CD4-positive, alpha-beta T cell (primary cell): ENCODE data around the gene FASTKD3. TPM values are rescaled to one million over a fixed set of nuclear protein-coding genes. Genes with fewer than 3 reads are reported as not detected.

Experiments used
- ATAC-seq: fragments of 200-7000 bp; cut with Tn5 transposase; one replicate; pipeline ENCODE4 v1.10.0; 2022; ENCODE audit warnings: mild to moderate bottlenecking; ENCODE audit not compliant: poor library complexity
- CTCF ChIA-PET: fragments of 350-600 bp; sonication (Branson Sonifier 250); formaldehyde crosslinking; loops from one replicate; lab custom pipeline; 2021; ENCODE audit warnings: antibody characterized with exemption, inconsistent platforms; lab: Charles Lee
- POLR2A ChIA-PET: fragments of 350-600 bp; sonication (Branson Sonifier 250); formaldehyde crosslinking; loops from one replicate; lab custom pipeline; 2021; ENCODE audit warnings: antibody characterized with exemption, inconsistent platforms; lab: Charles Lee
- DNase-seq, 14 experiments: peaks; one replicate each; pipeline ENCODE4 v3.0.0-alpha.2; 2013 to 2020; ENCODE audit warnings: mixed read lengths in 2 of 14
- H3K27ac ChIP-seq, 2 donors: one replicate each; pipeline versions ENCODE4 v1.5.1 to v1.7.0; 2013; ENCODE audit warnings: low read length in 2 of 2, low read depth in 1 of 2, mild to moderate bottlenecking in 1 of 2
- H3K27me3 ChIP-seq, 2 experiments: 1 replicate in 1 of 2; 2 replicates in 1 of 2; pipeline versions ENCODE4 v1.6.1 to v1.7.0; 2013; ENCODE audit warnings: low read length in 2 of 2, control low read depth in 1 of 2, mild to moderate bottlenecking in 1 of 2, moderate library complexity in 1 of 2; ENCODE audit not compliant: insufficient read depth in 2 of 2, control insufficient read depth in 1 of 2
- H3K36me3 ChIP-seq: one replicate; pipeline ENCODE4 v1.6.1; 2013; ENCODE audit warnings: low read length, control low read depth; ENCODE audit not compliant: insufficient read depth
- H3K4me1 ChIP-seq: one replicate; pipeline ENCODE4 v1.6.1; 2013; ENCODE audit warnings: low read length, control low read depth; ENCODE audit not compliant: insufficient read depth
- H3K4me3 ChIP-seq: one replicate; pipeline ENCODE4 v1.5.1; 2013; ENCODE audit warnings: mild to moderate bottlenecking, low read length, moderate library complexity
- H3K9me3 ChIP-seq, 2 experiments: 1 replicate in 1 of 2; 2 replicates in 1 of 2; pipeline versions ENCODE4 v1.6.1 to v1.7.0; 2013; ENCODE audit warnings: low read length in 2 of 2, mild to moderate bottlenecking in 2 of 2, control low read depth in 1 of 2, moderate library complexity in 1 of 2; ENCODE audit not compliant: control insufficient read depth in 1 of 2, insufficient read depth in 1 of 2
- H3K27ac Mint-ChIP-seq: one replicate; pipeline ENCODE4 v1.8.0; 2020; ENCODE audit warnings: mixed read lengths
- H3K27me3 Mint-ChIP-seq: one replicate; pipeline ENCODE4 v1.8.0; 2021; ENCODE audit warnings: mixed read lengths
- H3K36me3 Mint-ChIP-seq: one replicate; pipeline ENCODE4 v1.8.0; 2021; ENCODE audit warnings: low read depth, mixed read lengths
- H3K4me1 Mint-ChIP-seq: one replicate; pipeline ENCODE4 v1.8.0; 2021; ENCODE audit warnings: low read depth, mixed read lengths
- H3K4me3 Mint-ChIP-seq: one replicate; pipeline ENCODE4 v1.8.0; 2020; ENCODE audit warnings: mild to moderate bottlenecking, mixed read lengths
- H3K9me3 Mint-ChIP-seq: one replicate; pipeline ENCODE4 v1.8.0; 2020; ENCODE audit warnings: mixed read lengths
- CTCF ChIP-seq: fragments of 200-600 bp; IDR thresholded peaks from one replicate; pipeline ENCODE4 v1.8.0; 2022; ENCODE audit warnings: antibody characterized with exemption, mild to moderate bottlenecking
- intact Hi-C, 2 experiments: fragments of 100-400 bp; cut with DNase I in 1 of 2; cut with micrococcal nuclease in 1 of 2; formaldehyde crosslinking; loops; one replicate each; pipeline versions ENCODE4 v1.15.1 to v1.9.0; 2023 to 2025; cut with DNase I, micrococcal nuclease
- total RNA-seq, 174 experiments: library from RNA in 2 of 174; stranded (reverse) in 2 of 174; gene quantifications; one replicate each; pipeline ENCODE4 v1.2.3 and lab custom pipeline; 2021 to 2026

The FASTKD3 gene
- total RNA-seq, 2 experiments from 2014 or later: 2.6 to 3.4 TPM

GRCh38 chr5:7837403-7837802 lies 31.4 kb downstream of the FASTKD3 start:
- Histone ChIP-seq H3K4me1 (no peaks in the 10 kb centered on the region), H3K9me3 (no peaks in the 10 kb centered on the region), H3K36me3 (no peaks in the 10 kb centered on the region), H3K4me3 (no peak overlapping the region), H3K27me3 (peaks cover 2 to 4% of the 10 kb centered on the region in 2 experiments), H3K27ac (no peak overlapping the region)
- Mint-ChIP-seq H3K4me3 (no peak overlapping the region), H3K36me3 (no peaks in the 10 kb centered on the region), H3K27ac (no peak overlapping the region), H3K9me3 (no peaks in the 10 kb centered on the region), H3K4me1 (no peaks in the 10 kb centered on the region), H3K27me3 (peaks cover 24% of the 10 kb centered on the region)
- DNase-seq (no peak), ATAC-seq (no peak)
- ChIA-PET POLR2A (interaction anchor here (0.6 kb wide), 1 partner anchor 1145 kb away, joined by 4 read pairs; no protein-coding TSS in a partner anchor), CTCF (no interaction called here)
- TF ChIP-seq CTCF: no peak
- intact Hi-C loops: no loop called here

- H3K4me3 Mint-ChIP-seq: no peak overlapping the region
- DNase-seq: no peak
- peaks cover 2 to 4% of the 10 kb centered on the region in 2 experiments for H3K27me3 ChIP-seq
- no peaks in the 10 kb centered on the region for H3K36me3 ChIP-seq
- ChIA-PET CTCF (no interaction called here), POLR2A (no interaction called here)
- H3K36me3 Mint-ChIP-seq: no peaks in the 10 kb centered on the region
- no peaks in the 10 kb centered on the region for H3K9me3 Mint-ChIP-seq
- no peak overlapping the region for H3K27ac ChIP-seq
- no peaks in the 10 kb centered on the region for H3K4me1 ChIP-seq
- no peaks in the 10 kb centered on the region for H3K9me3 ChIP-seq
- no peak for TF ChIP-seq CTCF
- H3K4me3 ChIP-seq: no peak overlapping the region
- H3K27me3 Mint-ChIP-seq: peaks cover 12% of the 10 kb centered on the region
- H3K27ac Mint-ChIP-seq: no peak overlapping the region
- no peak for ATAC-seq
- H3K4me1 Mint-ChIP-seq: no peaks in the 10 kb centered on the region
- intact Hi-C loops: no loop called here
These were observed 33.8 kb downstream of the FASTKD3 start for GRCh38 chr5:7834982-7835381.

- peaks cover 22% of the 10 kb centered on the region for H3K27me3 Mint-ChIP-seq
- no peak overlapping the region for H3K27ac Mint-ChIP-seq
- no peaks in the 10 kb centered on the region for H3K9me3 Mint-ChIP-seq
- ChIA-PET POLR2A (no interaction called here), CTCF (no interaction called here)
- no peaks in the 10 kb centered on the region for H3K36me3 ChIP-seq
- no peaks in the 10 kb centered on the region for H3K9me3 ChIP-seq
- H3K36me3 Mint-ChIP-seq: no peaks in the 10 kb centered on the region
- no peak for TF ChIP-seq CTCF
- no peak overlapping the region for H3K4me3 ChIP-seq
- H3K27me3 ChIP-seq: peaks cover 0 to 4% of the 10 kb centered on the region in 2 experiments
- H3K4me1 Mint-ChIP-seq: no peaks in the 10 kb centered on the region
- ATAC-seq (no peak), DNase-seq (no peak)
- no peak overlapping the region for H3K4me3 Mint-ChIP-seq
- H3K4me1 ChIP-seq: no peaks in the 10 kb centered on the region
- H3K27ac ChIP-seq: no peak overlapping the region
- intact Hi-C loops: no loop called here
These were observed 40.6 kb downstream of the FASTKD3 start for GRCh38 chr5:7828269-7828668.
